Measurements from ENCODE around the gene ITSN1.
"Not testable (repeated sequence)": the region's sequence is repeated elsewhere in the genome, so short reads cannot be mapped to it uniquely, and the experiment has no call there.

Gene ITSN1

DNA sequence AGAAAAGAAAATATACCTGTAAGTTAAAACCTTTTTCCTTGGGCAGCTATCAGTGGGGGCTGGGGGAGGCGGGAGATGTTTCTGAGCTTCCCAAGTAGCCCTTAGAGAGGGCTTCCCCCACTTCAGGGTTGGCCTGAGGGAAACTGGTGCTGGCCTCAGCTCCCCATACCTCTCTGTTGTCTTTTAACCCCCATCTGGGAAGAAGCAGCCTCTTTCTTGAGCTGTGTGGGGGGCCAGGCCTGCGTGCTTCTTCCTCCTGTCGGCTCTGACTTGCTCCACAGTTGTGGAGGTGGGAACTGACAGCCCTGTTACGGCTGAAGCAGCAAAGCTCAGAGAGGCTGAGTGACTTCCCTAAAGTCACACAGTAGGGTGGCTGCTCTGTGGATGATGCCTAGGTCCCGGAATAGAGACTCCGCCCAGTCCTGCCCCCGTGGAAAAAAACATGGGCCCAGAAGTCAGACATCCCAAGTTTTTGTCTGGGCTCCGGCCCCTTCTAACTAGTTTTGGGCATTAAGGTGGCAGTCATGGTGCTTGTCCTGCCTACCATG, 218.1 kb downstream of the ITSN1 start:
- DNase-seq (ENCODE audit: low read depth in 2 of 2): no peak

DNA sequence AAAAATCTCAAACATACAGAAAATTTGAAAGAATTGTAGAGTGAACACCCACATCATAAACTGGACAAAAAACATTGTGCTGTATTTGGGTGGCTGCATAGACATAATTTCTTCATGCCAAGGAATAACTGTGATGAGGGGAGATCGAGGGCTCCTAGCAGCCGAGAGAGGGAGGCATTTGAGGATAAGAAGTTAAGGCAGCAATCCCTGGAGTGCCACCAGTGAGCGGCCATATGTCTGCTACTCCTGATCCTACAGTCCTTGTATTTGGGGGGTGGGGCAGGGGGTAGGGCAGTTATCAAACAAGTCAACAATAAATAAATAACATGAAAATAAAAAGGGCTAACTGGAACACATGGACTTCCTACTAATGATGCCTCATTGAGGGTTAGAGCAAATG, 218.8 kb downstream of the ITSN1 start:
- no peak for DNase-seq (ENCODE audit: low read depth in 2 of 2)

DNA sequence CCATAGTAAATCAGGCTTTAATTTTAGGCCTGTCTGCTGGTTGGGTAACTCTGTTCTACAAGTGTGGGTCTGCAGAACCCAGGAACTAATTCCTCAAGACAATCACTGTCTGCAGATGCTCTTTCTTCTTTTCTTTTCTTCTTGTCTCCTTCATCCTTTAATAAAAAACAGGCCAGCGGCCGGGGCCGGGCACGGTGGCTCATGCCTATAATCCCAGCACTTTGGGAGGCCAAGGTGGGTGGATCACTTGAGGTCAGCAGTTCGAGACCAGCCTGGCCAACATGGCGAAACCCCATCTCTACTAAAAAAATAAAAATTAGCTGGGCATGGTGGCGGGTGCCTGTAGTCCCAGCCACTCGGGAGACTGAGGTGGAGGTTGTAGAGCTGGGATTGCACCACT, 220.9 kb downstream of the ITSN1 start:
- not testable (repeated sequence) for DNase-seq (ENCODE audit: low read depth in 2 of 2)

DNA sequence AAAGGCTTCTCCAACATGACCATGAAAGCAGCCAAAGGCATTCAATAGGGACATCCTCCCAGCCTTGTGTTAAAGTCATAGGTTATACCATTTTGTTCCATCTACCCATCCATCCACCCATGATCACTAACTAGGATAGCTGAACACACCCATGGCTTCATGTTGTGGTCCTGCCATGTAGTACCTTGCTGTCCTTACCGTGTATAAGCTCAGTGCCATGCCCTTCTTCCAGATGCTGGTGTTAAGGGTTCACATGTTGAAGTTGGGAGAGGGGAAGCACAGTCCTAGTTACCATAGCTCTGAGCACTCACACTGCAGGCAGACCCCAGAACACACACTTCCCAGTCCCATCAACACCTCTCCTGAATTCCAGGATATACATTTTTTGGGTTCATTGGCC, 221.8 kb downstream of the ITSN1 start:
- no peak for DNase-seq (ENCODE audit: low read depth in 2 of 2)

DNA sequence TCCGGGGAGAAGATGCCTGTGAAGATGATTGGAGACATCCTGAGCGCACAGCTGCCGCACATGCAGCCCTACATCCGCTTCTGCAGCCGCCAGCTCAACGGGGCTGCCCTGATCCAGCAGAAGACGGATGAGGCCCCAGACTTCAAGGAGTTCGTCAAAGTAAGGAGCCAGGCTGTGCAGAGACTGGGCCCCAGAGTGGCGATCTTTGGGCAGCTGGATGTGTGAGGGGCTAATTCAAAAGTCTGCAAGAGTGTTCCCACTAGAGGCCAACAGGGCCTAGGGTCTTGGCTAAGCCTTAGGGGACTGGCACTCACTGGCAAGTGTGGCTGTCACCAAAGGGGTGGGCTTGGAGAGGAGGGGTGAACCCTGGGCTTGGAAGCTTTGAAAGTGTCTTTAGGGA, 222.9 kb downstream of the ITSN1 start:
- no peak for DNase-seq (ENCODE audit: low read depth in 2 of 2)

DNA sequence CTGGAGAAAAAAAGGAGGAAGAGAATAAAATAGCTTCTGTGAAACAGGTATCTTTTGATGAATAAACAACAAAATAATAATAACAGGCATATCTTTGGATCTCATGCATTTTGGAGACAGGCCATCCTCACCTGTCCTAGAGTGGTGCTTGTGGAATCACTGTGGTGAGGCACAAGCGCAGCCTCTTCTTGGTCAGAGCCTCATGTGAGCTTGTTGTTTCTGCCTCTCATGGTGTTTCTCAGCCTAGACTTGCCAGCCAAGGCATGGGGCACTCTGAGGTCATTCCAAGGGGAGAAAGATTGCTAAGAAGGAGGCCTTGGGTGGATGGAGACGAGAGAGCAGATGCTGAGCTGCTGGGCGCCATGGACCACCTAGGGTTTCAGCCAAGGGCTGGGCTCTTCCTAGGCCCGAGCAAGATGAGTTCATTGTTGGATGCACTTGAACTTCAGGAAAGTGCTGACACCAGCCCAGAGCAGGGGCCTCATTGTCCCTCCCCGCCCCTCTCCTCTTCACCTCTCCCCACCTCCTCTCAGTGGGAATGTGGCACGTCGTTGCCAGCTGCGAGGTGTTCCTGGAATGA, 223.8 kb downstream of the ITSN1 start:
- no peak for DNase-seq (ENCODE audit: low read depth in 2 of 2)

DNA sequence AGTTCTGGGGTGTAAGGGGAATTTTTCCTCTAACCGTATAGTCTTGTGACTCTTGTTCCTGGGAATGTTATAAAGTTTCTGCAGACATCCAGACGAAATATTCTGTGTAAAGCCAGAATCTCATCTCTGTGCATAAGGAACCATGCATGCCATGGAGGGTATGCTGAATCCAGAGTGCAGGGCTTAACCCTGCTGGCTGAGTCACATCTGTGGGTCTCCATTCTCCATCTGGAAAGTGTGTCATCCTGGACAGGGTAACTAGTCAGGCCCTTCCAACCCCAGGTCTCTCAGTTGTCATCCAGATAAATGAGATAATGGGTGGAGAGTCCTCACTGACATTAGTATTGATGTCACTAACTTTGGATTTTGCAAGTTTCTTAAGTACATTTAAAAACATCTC, 224.5 kb downstream of the ITSN1 start:
- DNase-seq (ENCODE audit: low read depth in 2 of 2): no peak

DNA sequence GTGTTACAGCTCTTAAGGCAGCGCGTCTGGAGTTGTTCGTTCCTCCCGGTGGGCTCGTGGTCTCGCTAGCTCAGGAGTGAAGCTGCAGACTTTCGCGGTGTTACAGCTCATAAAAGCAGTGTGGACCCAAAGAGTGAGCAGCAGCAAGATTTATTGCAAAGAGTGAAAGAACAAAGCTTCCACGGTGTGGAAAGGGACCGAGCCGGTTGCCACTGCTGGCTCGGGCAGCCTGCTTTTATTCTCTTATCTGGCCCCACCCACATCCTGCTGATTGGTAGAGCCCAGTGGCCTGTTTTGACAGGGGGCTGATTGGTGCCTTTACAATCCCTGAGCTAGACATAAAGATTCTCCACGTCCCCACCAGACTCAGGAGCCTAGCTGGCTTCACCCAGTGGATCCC, 225.6 kb downstream of the ITSN1 start:
- not testable (repeated sequence) for DNase-seq (ENCODE audit: low read depth in 2 of 2)

DNA sequence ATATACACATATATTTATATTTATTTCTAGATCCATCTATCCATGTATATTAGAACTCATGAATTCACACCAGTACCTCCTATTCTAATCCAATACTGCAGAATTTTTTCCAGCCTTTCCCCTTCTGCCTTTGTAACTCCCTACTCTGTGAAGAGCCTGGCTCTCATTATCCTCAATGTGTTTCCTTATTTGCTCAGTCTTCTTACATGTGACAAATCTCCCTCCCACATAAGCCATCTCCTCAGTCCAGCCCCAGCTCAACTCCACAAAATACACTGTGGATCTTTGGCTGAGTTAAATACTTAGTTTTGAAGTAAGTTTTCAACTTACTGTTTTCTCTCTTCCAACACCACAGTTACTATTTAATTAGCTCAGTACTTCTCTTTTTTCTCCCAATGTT, 227.6 kb downstream of the ITSN1 start:
- no peak for DNase-seq (ENCODE audit: low read depth in 2 of 2)

DNA sequence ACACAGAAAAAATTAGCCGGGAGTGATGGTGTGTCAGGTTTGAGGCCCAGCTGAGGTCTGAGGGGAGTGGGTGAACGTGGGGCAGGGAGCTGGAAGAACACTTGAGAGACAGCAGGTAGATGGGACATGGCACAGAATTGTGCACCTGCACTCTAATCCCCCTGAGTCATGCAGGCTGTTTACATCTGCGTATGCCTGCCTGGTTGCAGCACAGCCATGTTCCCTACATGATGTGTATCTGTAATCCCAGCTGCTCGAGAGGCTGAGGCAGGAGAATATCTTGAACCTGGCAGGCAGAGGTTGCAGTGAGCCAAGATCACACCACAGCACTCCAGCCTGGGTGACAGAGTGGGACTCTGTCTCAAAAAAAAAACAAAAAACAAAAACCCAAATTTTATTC, 228.5 kb downstream of the ITSN1 start:
- no peak for DNase-seq (ENCODE audit: low read depth in 2 of 2)

DNA sequence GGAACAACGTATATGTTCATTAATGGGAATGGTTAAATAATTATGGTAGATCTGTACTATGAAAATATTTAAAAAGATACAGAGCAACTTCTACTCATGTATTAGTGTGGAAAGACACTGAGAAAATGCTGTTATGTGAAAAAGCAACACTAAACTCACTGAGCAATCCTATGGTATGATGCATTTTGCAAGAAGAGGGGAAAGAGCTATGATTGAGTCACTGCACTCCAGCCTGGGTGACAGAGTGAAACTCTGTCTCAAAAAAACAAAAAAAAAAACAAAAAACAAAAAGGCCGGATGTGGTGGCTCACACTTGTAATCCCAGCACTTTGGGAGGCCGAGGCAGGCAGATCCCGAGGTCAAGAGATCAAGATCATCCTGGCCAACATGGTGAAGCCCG, 228.9 kb downstream of the ITSN1 start:
- no peak for DNase-seq (ENCODE audit: low read depth in 2 of 2)

DNA sequence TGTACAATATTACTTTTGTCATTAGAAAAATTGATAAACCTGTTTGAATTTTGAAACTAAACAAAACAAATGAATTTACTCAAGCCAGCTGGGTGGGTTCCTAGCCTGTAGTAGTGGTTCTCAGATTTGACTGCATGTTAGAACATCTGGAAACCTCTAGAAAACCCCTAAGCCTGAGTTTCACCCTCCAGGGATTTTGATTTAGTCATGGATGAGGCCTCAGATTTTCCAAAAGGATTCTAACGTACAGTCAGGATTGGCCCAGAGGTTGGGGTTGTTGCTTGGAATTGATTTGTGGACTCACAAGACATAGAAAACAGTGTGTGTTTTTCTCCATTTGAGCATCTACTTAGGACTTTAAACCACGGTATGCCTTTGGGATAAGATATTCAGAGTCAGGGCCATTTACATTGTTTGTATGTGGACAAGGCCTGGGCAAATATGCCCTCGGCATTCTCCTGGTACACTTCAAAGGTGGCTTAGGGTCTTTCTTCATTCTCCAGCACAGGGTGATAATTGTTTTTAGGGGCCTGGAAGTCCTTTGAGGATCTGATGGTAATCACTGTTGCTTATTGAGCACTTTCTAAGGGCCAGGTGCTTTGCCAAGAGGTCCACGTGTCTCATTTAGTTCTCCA, 230.7 kb downstream of the ITSN1 start:
- DNase-seq (ENCODE audit: low read depth in 2 of 2): no peak

DNA sequence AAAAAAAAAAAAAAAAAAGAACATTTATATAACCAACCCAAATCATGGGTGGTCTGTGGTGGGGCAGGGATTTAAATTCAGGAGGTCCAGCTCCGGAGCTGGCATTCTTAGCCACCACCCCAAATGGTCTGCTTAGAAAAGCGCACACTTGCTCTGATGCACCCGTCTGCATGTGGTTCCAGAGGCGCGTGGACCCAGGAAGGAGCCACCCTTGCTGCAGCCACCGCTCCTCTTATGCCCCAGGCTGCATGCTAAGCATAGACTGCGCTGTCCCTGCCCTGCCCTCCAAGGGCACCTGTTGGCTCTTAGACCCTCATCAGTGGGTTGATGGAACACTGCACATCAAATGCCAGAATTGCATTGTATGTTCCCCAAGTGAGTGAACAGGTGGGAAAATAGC, 231.9 kb downstream of the ITSN1 start:
- no peak for DNase-seq (ENCODE audit: low read depth in 2 of 2)

DNA sequence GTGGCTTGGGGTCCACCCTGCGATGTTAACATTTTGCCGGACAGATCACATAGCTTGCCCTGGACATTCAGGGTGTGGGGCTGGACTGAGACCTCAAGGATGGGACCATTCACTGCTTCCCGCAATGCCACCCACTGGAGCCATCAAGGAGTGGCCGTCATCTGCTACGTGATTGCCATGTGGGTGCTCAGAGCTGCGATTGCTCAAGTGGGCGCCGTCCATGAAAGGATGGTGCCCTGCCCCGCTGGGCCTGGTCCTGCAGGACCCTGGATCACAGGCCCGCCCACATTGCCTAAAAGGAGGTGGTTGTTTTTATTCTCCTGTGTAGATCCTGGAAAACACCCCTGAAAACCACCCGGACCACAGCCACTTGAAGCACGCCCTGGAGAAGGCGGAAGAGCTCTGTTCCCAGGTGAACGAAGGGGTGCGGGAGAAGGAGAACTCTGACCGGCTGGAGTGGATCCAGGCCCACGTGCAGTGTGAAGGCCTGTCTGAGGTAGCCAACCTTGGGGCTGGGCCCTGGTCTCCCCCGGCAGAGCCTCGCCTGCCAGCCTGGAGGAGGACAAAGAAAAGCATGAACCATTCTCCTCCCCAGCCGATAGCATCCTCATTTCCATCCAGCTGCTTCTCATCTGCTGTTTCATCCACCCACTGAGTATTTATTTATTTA, 232.9 kb downstream of the ITSN1 start:
- no peak for DNase-seq (ENCODE audit: low read depth in 2 of 2)

DNA sequence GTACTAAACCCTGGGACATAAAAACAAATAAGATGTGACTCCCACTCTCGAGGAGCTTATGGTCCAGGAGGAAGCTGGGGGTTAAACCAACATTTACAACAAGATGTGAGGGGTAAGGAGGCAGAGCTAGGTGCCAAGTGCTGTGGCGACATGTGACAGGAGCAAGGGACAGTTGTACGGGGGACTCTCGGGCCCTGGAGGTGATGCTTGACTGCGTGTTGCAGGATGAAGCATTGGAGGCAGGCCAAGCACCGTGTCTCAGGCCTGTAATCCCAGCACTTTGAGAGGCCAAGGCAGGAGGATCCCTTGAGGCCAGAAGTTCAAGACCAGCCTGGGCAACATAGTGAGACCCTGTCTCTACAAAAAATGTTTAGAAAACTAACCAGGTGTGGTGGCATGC, 236.5 kb downstream of the ITSN1 start:
- no peak for DNase-seq (ENCODE audit: low read depth in 2 of 2)

DNA sequence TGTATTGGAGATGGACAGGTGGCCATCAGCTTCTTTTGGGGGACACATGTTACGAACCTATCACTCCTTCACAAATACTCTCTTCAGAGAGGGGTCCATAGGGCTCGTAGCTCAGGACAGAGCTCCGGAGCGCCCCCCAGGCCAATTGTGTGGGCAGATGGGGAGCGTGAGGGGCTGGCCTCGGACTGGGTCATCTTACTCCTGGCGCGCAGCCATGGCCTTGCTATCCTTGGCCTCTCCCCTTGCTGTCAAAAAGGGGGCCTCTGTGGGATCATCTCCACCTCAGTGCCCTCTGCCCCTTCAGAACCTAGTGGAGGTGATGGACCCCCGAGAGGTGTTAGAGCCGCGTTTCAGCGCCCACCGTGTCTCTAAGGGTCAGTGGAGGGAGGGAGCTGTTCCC, 238.3 kb downstream of the ITSN1 start:
- no peak for DNase-seq (ENCODE audit: low read depth in 2 of 2)

DNA sequence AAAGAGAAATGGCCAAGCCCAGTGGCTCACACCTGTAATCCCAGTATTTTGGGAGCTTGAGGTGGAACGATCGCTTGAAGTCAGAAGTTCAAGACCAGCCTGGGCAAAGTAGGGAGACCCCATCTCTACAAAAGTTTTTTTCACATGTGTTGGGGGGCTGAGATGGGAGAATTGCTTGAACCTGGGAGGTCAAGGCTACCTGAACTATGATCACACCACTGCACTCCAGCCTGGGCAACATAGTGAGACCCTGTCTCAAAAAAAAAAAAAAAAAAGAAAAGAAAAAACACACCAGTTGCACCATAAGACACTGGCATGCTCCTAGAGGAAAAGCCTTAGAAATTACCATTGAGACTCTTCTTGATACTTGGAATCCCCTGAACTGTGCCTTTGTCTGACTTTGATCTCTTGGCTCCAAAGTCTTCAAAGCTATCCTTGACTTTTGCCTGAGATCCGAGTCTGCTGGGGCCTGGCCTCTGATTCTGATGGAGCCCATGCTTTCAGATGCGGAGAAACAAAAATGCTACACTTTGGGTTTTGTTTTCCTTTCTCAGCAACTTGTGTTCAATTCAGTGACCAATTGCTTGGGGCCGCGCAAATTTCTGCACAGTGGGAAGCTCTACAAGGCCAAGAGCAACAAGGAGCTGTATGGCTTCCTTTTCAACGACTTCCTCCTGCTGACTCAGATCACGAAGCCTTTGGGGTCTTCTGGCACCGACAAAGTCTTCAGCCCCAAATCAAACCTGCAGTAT, 239.6 kb downstream of the ITSN1 start:
- no peak for DNase-seq (ENCODE audit: low read depth in 2 of 2)

DNA sequence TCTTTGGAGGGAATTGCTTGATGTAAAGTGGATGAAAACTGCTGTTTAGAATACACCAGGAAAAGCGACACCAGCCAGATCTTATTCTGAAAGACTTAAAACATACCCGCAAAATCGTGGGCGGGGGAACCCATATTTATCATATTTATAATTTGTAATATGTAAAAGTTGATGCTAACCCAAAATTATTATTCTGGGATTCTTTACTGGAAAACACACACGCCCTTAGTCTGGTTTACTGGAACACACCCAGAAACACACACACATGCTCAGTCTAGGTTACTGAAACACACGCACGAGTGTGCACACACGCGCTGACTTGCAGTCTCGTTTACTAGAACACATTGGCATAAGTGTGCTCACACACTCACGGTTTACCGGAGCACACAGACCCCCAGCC, 240.8 kb downstream of the ITSN1 start:
- no peak for DNase-seq (ENCODE audit: low read depth in 2 of 2)

DNA sequence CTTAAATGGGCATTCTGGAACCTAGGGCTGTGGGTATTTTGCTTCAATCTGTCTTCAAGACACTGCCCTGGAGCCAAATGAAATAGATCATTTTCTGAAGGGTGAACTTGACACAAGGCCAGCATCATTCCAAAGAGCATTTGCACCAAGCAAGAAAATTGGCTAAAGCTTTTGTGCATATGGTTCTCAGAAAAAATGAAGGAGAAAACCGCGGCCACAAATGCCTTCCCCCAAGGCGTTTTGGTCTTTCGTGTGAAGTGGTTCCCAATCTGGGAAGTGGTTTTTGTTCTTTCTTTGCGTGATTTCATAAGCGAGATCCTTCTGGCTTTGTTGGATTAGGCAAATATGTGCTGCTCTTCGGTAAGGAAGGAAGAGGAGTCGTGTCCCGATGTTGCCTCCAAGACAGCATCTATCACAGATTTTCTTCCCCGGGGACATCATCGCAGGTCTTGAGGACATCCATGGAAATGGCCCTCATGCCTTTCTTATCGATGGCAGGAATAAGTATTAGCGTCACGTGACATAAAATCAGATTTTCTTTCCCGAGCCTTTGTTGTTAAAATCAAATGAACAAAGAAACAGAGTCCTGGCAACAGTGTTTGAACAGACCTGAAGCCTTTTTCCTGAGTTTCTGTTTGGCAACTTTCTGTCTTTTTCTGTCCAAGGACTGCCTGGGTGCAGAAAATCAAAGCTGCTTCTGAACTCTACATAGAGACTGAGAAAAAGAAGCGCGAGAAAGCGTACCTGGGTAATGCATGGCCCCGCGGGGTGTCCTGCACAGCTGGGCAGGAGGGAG, 242.3 kb downstream of the ITSN1 start:
- DNase-seq (ENCODE audit: low read depth in 2 of 2): no peak

DNA sequence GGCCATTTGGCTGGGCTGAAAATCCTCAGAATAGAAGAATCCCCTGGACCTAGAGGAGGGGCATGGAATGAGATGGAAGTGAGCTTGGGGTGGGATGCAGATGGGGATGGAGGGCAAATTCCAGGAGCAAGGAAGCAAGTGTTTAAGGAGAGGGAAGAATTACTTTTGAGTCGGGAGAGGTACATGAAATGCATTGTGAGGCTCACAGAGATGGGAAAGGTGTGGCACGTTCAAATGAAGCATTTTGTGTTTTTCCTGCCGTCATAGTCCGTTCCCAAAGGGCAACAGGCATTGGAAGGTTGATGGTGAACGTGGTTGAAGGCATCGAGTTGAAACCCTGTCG, 242.8 kb downstream of the ITSN1 start:
- DNase-seq (ENCODE audit: low read depth in 2 of 2): no peak

DNA sequence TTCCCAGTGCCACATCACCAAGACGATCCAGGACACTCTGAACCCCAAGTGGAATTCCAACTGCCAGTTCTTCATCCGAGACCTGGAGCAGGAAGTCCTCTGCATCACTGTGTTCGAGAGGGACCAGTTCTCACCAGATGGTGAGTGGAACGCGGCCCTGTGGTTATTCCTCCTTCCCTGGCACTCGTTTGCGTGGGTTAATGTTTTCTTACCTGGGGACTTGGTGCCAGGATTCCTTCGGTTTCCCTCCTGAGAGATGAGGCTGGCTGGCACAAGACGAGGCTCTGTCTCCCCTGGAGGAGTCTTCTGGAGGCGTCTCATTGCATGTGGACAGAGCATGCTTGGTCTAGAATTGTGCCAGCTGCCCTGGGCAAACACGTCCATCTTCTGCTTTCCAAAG, 244.0 kb downstream of the ITSN1 start:
- no peak for DNase-seq (ENCODE audit: low read depth in 2 of 2)

DNA sequence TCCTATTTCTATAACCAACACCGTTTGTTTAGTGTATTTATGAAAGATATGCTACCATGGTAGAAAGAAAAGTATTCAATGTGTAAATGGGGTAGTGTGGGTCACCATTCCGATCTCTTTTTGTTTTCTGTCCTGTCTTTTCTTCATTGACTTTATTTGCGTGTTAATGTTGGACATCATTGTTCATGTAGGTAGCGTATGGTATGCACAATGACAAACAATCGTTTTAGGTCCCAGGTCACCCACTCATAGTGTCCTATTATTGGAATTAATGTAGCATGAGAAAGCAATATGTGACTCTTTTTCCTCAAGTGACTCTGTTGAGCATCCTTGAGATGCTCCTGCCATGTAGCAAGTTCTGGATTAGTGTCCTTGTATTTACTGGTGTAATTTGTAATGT, 247.9 kb downstream of the ITSN1 start:
- no peak for DNase-seq (ENCODE audit: low read depth in 2 of 2)

Data from stimulated activated CD8-positive, alpha-beta memory T cell treated with anti-CD3 and anti-CD28 coated beads, Interleukin-2, amount 100 ng/mL, for 48 hours (primary cell).